ENCODE data around the gene ZFY. TPM values are rescaled to one million over a fixed set of nuclear protein-coding genes. Genes with fewer than 3 reads are reported as not detected.
"Not testable (repeated sequence)": the region's sequence is repeated elsewhere in the genome, so short reads cannot be mapped to it uniquely, and the experiment has no call there.

ZFY gene
- total and polyA plus RNA-seq, 4 experiments from 2014 or later = 33.6 to 36.0 TPM; not detected in 2

DNA sequence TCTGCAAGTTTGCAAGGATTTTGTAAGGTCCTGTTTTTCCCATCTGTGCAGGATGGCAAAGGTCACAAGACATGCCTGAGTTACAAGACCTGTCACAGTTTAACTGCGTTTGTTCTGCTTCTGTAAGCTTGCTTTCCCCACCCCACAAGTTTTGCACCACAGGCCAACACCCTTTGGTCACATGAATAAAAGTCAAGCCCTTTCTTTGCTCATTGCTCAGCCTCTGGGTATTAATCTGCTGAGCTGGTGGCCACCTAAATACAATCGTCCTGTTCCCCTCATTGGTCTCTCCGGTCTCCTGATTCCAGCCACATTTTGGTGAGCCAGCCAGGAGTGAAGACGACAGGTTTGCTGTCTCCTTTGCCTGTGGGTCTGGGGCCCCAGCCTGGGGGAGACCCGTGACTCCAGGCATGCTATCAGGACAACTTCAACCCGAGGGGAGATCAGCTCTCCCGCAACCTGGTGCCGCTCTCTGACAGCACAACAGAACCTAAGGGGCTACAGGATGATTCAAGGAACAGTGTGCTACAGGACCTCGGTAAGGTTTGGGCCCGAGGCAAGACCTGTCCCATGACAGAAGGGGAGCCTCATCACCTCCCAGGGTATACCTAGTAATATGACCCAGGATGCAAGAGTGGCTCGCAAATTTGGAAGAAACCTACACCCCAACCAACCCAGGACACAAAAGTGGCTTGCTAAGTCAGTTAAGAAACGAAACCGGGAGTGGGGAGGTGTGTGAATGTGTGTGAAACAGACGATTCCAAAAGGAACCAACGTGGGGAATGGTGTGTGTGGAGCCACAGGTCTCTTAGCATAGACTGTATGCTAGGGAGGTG, 67.7 kb downstream of the ZFY start:
- H3K4me1 ChIP-seq (ENCODE audit: insufficient read depth, low read length) = peaks cover 55% of the 10 kb centered on the region
- peak overlapping the region in 2 of 7 donors; percentile 97 to 98 for H3K27ac Mint-ChIP-seq
- peak overlapping the region; percentile 78 for H3K27ac ChIP-seq (ENCODE audit: low read depth, low read length)
- H3K9me3 Mint-ChIP-seq = no peaks in the 10 kb centered on the region
- DNase-seq = peak in 1 of 5 donors; percentile 34
- H3K9me3 ChIP-seq (ENCODE audit: control insufficient read depth in 1 of 2, low read length in 2 of 2) = no peaks in the 10 kb centered on the region
- peaks cover 0 to 12% of the 10 kb centered on the region in 2 donors for H3K36me3 Mint-ChIP-seq
- peak overlapping the region in 2 of 8 donors; percentile 94 to 97 for H3K4me3 Mint-ChIP-seq
- H3K27me3 Mint-ChIP-seq = no peaks in the 10 kb centered on the region
- POLR2A ChIA-PET (ENCODE audit: partially characterized antibody) = interaction anchor here (2.7 to 2.8 kb wide), 2 partner anchors 66 to 68 kb away, joined by 9 to 19 read pairs; partner anchors contain the start of gene ZFY
- H3K4me3 ChIP-seq (ENCODE audit: low read length in 2 of 2) = peak overlapping the region; percentile 45 to 61
- peaks cover 0 to 77% (median 19%) of the 10 kb centered on the region in 4 donors for H3K4me1 Mint-ChIP-seq
- intact Hi-C loops (cut with micrococcal nuclease) = loop anchor here (1.0 kb wide), 1 partner anchor 17 kb away; no protein-coding TSS in a partner anchor
- no peaks in the 10 kb centered on the region for H3K27me3 ChIP-seq (ENCODE audit: insufficient read depth, low read length)
- CTCF ChIA-PET (ENCODE audit: partially characterized antibody) = interaction anchor here (0.9 kb wide), 1 partner anchor 9 kb away, joined by 4 read pairs; no protein-coding TSS in a partner anchor
- no peaks in the 10 kb centered on the region for H3K36me3 ChIP-seq (ENCODE audit: insufficient read depth, low read length)

DNA sequence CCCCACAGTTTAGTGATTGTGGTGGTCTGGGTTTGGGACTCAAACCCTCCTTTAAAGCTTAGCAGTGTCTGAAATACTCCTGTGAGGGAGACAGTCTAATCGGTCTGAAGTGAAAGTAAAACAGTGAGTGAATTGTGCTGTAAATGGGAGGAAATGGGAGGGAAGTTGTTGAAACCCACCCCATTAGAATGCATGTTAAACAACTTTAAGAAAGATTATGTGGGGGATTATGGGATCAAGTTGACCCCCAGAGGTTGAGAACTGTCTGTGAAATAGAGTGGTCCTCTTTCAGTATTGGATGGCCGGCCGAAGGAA, 68.3 kb downstream of the ZFY start:
- intact Hi-C loops (cut with micrococcal nuclease) = loop anchor here (1.0 kb wide), 1 partner anchor 17 kb away; no protein-coding TSS in a partner anchor
- Histone ChIP-seq H3K27me3 (ENCODE audit: insufficient read depth, low read length) (no peaks in the 10 kb centered on the region), H3K4me1 (ENCODE audit: insufficient read depth, low read length) (peaks cover 61% of the 10 kb centered on the region), H3K27ac (ENCODE audit: low read depth, low read length) (peak overlapping the region; percentile 78), H3K4me3 (ENCODE audit: low read length in 2 of 2) (peak overlapping the region; percentile 45 to 61), H3K9me3 (ENCODE audit: control insufficient read depth in 1 of 2, low read length in 2 of 2) (no peaks in the 10 kb centered on the region), H3K36me3 (ENCODE audit: insufficient read depth, low read length) (no peaks in the 10 kb centered on the region)
- H3K36me3 Mint-ChIP-seq = peaks cover 0 to 12% of the 10 kb centered on the region in 2 donors
- no peaks in the 10 kb centered on the region for H3K9me3 Mint-ChIP-seq
- POLR2A ChIA-PET (ENCODE audit: partially characterized antibody) = interaction anchor here (1.2 to 2.8 kb wide), 3 partner anchors 16 to 68 kb away, joined by 3 to 19 read pairs (median 9); partner anchors contain the start of gene ZFY
- CTCF ChIA-PET (ENCODE audit: partially characterized antibody) = interaction anchor here (2.3 kb wide), 1 partner anchor 67 kb away, joined by 8 read pairs; no protein-coding TSS in a partner anchor
- H3K4me3 Mint-ChIP-seq = peak overlapping the region in 2 of 8 donors; percentile 94 to 97
- H3K27ac Mint-ChIP-seq = peak overlapping the region in 2 of 7 donors; percentile 97 to 98
- H3K27me3 Mint-ChIP-seq = no peaks in the 10 kb centered on the region
- DNase-seq = no peak
- H3K4me1 Mint-ChIP-seq = peaks cover 0 to 81% (median 19%) of the 10 kb centered on the region in 4 donors

DNA sequence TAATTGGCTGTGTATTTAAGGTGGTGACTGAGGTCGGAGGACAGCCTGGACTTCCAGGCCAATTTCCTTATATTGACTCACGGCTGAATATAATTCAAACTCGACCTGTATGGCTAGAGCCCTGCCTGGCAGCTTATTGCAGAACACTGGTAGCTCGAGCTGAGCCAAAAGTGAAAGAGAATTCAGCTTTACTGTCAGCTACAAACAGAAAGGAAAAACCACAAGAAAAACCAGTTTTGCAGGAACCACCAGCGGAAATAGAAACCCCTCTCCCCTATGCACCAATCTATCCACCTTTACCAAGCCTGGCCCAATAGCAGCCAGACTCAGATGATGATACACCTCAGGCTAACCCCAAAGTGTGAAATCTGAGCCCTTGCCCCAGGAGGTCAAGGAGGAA, 68.7 kb downstream of the ZFY start:
- peak overlapping the region; percentile 78 for H3K27ac ChIP-seq (ENCODE audit: low read depth, low read length)
- no peaks in the 10 kb centered on the region for H3K36me3 ChIP-seq (ENCODE audit: insufficient read depth, low read length)
- Mint-ChIP-seq H3K27ac (peak overlapping the region in 2 of 7 donors; percentile 97 to 98), H3K27me3 (no peaks in the 10 kb centered on the region), H3K4me1 (peaks cover 0 to 81% (median 19%) of the 10 kb centered on the region in 4 donors), H3K9me3 (no peaks in the 10 kb centered on the region), H3K36me3 (peaks cover 0 to 12% of the 10 kb centered on the region in 2 donors), H3K4me3 (peak overlapping the region in 2 of 8 donors; percentile 94 to 97)
- intact Hi-C loops (cut with micrococcal nuclease) = loop anchor here (1.0 kb wide), 2 partner anchors 18 to 68 kb away; no protein-coding TSS in a partner anchor
- peak overlapping the region; percentile 45 to 61 for H3K4me3 ChIP-seq (ENCODE audit: low read length in 2 of 2)
- H3K9me3 ChIP-seq (ENCODE audit: control insufficient read depth in 1 of 2, low read length in 2 of 2) = no peaks in the 10 kb centered on the region
- DNase-seq = peak in 1 of 5 donors; percentile 63
- peaks cover 63% of the 10 kb centered on the region for H3K4me1 ChIP-seq (ENCODE audit: insufficient read depth, low read length)
- no peaks in the 10 kb centered on the region for H3K27me3 ChIP-seq (ENCODE audit: insufficient read depth, low read length)
- CTCF ChIA-PET (ENCODE audit: partially characterized antibody) = interaction anchor here (2.3 kb wide), 1 partner anchor 67 kb away, joined by 8 read pairs; no protein-coding TSS in a partner anchor
- POLR2A ChIA-PET (ENCODE audit: partially characterized antibody) = interaction anchor here (1.2 to 2.8 kb wide), 3 partner anchors 16 to 69 kb away, joined by 3 to 19 read pairs (median 9); partner anchors contain the start of gene ZFY

DNA sequence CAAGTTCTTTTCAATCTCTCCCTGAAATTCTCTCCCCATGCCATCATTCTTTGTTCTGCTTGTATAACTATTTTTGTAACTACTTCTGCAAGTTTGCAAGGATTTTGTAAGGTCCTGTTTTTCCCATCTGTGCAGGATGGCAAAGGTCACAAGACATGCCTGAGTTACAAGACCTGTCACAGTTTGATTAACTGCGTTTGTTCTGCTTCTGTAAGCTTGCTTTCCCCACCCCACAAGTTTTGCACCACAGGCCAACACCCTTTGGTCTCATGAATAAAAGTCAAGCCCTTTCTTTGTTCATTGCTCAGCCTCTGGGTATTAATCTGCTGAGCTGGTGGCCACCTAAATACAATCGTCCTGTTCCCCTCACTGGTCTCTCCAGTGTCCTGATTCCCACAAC, 70.8 kb downstream of the ZFY start:
- DNase-seq; H3K27ac ChIP-seq (ENCODE audit: low read depth, low read length); H3K9me3 ChIP-seq (ENCODE audit: control insufficient read depth in 1 of 2, low read length in 2 of 2); H3K4me3 ChIP-seq (ENCODE audit: low read length in 2 of 2); H3K27me3 Mint-ChIP-seq; H3K36me3 ChIP-seq (ENCODE audit: insufficient read depth, low read length); H3K27ac Mint-ChIP-seq; POLR2A ChIA-PET (ENCODE audit: partially characterized antibody); CTCF ChIA-PET (ENCODE audit: partially characterized antibody); H3K27me3 ChIP-seq (ENCODE audit: insufficient read depth, low read length); H3K9me3 Mint-ChIP-seq; intact Hi-C loops (cut with micrococcal nuclease): not testable (repeated sequence)
- Mint-ChIP-seq H3K4me1 (peaks cover 0 to 71% (median 17%) of the 10 kb centered on the region in 4 donors), H3K4me3 (peak overlapping the region in 1 of 8 donors; percentile 97), H3K36me3 (peaks cover 0 to 12% of the 10 kb centered on the region in 2 donors)
- H3K4me1 ChIP-seq (ENCODE audit: insufficient read depth, low read length) = peaks cover 60% of the 10 kb centered on the region

DNA sequence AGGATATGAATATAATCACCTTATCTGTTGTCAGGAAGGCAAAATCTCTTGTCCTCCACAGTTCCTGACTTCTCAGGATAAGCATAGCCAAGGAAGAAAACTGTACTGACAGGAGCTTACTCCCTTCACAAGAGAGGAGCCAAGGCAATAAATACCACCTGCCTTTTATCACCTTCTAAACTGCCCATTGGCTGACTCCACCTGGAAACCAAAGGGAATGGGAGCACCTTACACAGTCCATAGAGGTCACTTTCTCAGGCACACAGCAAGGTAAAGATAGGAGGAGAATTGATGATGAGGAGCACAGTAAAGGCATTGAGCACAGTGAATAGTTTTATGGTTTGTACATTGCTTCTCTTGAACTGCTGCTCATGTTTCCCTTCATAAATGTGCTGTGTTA, 72.8 kb downstream of the ZFY start:
- ChIA-PET CTCF (ENCODE audit: partially characterized antibody) (no interaction called here), POLR2A (ENCODE audit: partially characterized antibody) (no interaction called here)
- H3K4me3 Mint-ChIP-seq = no peak overlapping the region
- peaks cover 0 to 7% of the 10 kb centered on the region in 2 donors for H3K36me3 Mint-ChIP-seq
- H3K4me3 ChIP-seq (ENCODE audit: low read length in 2 of 2) = no peak overlapping the region
- peaks cover 0 to 56% (median 13%) of the 10 kb centered on the region in 4 donors for H3K4me1 Mint-ChIP-seq
- no peaks in the 10 kb centered on the region for H3K27me3 Mint-ChIP-seq
- no peaks in the 10 kb centered on the region for H3K27me3 ChIP-seq (ENCODE audit: insufficient read depth, low read length)
- H3K9me3 Mint-ChIP-seq = no peaks in the 10 kb centered on the region
- no peak for DNase-seq
- H3K27ac ChIP-seq (ENCODE audit: low read depth, low read length) = no peak overlapping the region
- H3K4me1 ChIP-seq (ENCODE audit: insufficient read depth, low read length) = peaks cover 44% of the 10 kb centered on the region
- H3K9me3 ChIP-seq (ENCODE audit: control insufficient read depth in 1 of 2, low read length in 2 of 2) = no peaks in the 10 kb centered on the region
- intact Hi-C loops (cut with micrococcal nuclease) = no loop called here
- H3K36me3 ChIP-seq (ENCODE audit: insufficient read depth, low read length) = no peaks in the 10 kb centered on the region
- no peak overlapping the region for H3K27ac Mint-ChIP-seq

DNA sequence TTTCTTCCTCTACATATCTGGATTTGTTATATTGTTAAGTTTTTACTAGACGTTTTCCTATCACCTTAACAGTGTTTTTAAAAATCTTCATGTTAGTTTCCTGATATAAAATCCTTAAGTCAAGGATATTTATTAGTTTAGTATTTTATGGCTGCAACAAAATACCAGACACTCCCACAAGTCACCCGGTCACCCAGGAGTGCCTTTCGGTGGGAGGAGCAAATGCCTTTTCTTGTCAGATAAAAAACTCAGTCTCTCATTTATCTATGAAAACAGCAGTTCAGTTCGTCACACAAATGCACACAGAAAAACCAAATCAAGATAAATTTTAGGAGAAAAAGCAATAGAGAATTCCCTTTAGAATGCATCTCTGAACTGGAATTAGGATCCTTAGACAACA, 77.0 kb downstream of the ZFY start:
- no peak overlapping the region for H3K4me3 Mint-ChIP-seq
- DNase-seq = no peak
- intact Hi-C loops (cut with micrococcal nuclease) = no loop called here
- peaks cover 12% of the 10 kb centered on the region for H3K4me1 ChIP-seq (ENCODE audit: insufficient read depth, low read length)
- H3K4me1 Mint-ChIP-seq = peaks cover 0 to 31% (median 9%) of the 10 kb centered on the region in 4 donors
- ChIA-PET CTCF (ENCODE audit: partially characterized antibody) (interaction anchor here (1.2 kb wide), 1 partner anchor 10 kb away, joined by 4 read pairs; no protein-coding TSS in a partner anchor), POLR2A (ENCODE audit: partially characterized antibody) (no interaction called here)
- H3K4me3 ChIP-seq (ENCODE audit: low read length in 2 of 2) = no peak overlapping the region
- H3K9me3 Mint-ChIP-seq = no peaks in the 10 kb centered on the region
- H3K9me3 ChIP-seq (ENCODE audit: control insufficient read depth in 1 of 2, low read length in 2 of 2) = no peaks in the 10 kb centered on the region
- no peaks in the 10 kb centered on the region for H3K27me3 Mint-ChIP-seq
- no peaks in the 10 kb centered on the region for H3K27me3 ChIP-seq (ENCODE audit: insufficient read depth, low read length)
- H3K27ac ChIP-seq (ENCODE audit: low read depth, low read length) = no peak overlapping the region
- no peak overlapping the region for H3K27ac Mint-ChIP-seq
- H3K36me3 ChIP-seq (ENCODE audit: insufficient read depth, low read length) = no peaks in the 10 kb centered on the region
- H3K36me3 Mint-ChIP-seq = peaks cover 0 to 4% of the 10 kb centered on the region in 2 donors

DNA sequence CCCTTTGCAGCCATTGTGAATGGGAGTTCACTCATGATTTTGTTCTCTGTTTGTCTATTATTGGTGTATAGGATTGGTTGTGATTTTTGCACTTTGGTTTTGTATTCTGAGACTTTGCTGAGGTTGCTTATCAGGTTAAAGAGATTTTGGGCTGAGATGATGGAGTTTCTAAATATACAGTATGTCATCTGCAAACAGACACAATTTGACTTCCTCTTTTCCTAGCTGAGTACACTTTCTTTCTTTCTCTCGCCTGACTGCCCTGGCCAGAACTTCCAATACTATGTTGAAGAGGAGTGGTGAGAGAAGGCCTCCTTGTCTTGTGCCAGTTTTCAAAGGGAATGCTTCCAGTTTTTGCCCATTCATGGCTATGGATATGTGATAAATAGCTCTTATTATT, 81.4 kb downstream of the ZFY start:
- Histone ChIP-seq H3K27me3 (ENCODE audit: insufficient read depth, low read length) (no peaks in the 10 kb centered on the region), H3K4me3 (ENCODE audit: low read length in 2 of 2) (no peak overlapping the region), H3K27ac (ENCODE audit: low read depth, low read length) (no peak overlapping the region), H3K4me1 (ENCODE audit: insufficient read depth, low read length) (no peaks in the 10 kb centered on the region), H3K36me3 (ENCODE audit: insufficient read depth, low read length) (no peaks in the 10 kb centered on the region), H3K9me3 (ENCODE audit: control insufficient read depth in 1 of 2, low read length in 2 of 2) (no peaks in the 10 kb centered on the region)
- Mint-ChIP-seq H3K27ac (peak overlapping the region in 1 of 7 donors; percentile 1), H3K27me3 (no peaks in the 10 kb centered on the region), H3K4me1 (peaks cover 0 to 33% (median 12%) of the 10 kb centered on the region in 4 donors), H3K9me3 (no peaks in the 10 kb centered on the region), H3K36me3 (peaks cover 0 to 4% of the 10 kb centered on the region in 2 donors), H3K4me3 (peak overlapping the region in 1 of 8 donors; percentile 15)
- ChIA-PET CTCF (ENCODE audit: partially characterized antibody) (no interaction called here), POLR2A (ENCODE audit: partially characterized antibody) (no interaction called here)
- intact Hi-C loops (cut with micrococcal nuclease) = no loop called here
- no peak for DNase-seq

Data from CD4-positive, alpha-beta memory T cell (primary cell).